Sigmoid colon (tissue), 7 donors: ENCODE data around the gene RPS18. TPM values are rescaled to one million over a fixed set of nuclear protein-coding genes. Genes with fewer than 3 reads are reported as not detected.

ENCODE experiments used
- DNase-seq: peaks from one replicate; pipeline ENCODE4 v3.0.0-alpha.2; 2019
- H3K27ac ChIP-seq, 4 donors: fragments of 200-600 bp; sonication (generic); one replicate each; pipeline ENCODE4 v1.5.1; 2016 to 2019; ENCODE audit warnings: mild to moderate bottlenecking in 1 of 4
- H3K27me3 ChIP-seq, 3 donors: fragments of 200-600 bp; sonication (generic); one replicate each; pipeline ENCODE4 v1.5.1; 2019; ENCODE audit warnings: mild to moderate bottlenecking in 1 of 3
- H3K36me3 ChIP-seq, 4 donors: fragments of 200-600 bp; sonication (generic); one replicate each; pipeline ENCODE4 v1.5.1; 2016 to 2019
- H3K4me1 ChIP-seq, 4 donors: fragments of 200-600 bp; sonication (generic); one replicate each; pipeline ENCODE4 v1.5.1; 2017 to 2019
- H3K4me3 ChIP-seq, 4 donors: fragments of 200-600 bp; sonication (generic); one replicate each; pipeline ENCODE4 v1.5.1; 2017 to 2019; ENCODE audit warnings: mild to moderate bottlenecking in 2 of 4, moderate library complexity in 1 of 4
- H3K9me3 ChIP-seq, 4 donors: fragments of 200-600 bp in 3 of 4; sonication (generic) in 3 of 4; one replicate each; pipeline versions ENCODE4 v1.5.1 to v1.6.1; 2013 to 2019
- EP300 ChIP-seq, 4 donors: sonication (generic); formaldehyde crosslinking; IDR thresholded peaks; one replicate each; pipeline ENCODE4 v1.6.1; 2017; ENCODE audit warnings: antibody characterized with exemption in 4 of 4
- POLR2A ChIP-seq, 2 donors: fragments of 450-650 bp; IDR thresholded peaks; one replicate each; pipeline ENCODE4 v1.6.1; 2016; ENCODE audit warnings: antibody characterized with exemption in 2 of 2, mild to moderate bottlenecking in 2 of 2, moderate library complexity in 2 of 2
- POLR2AphosphoS5 ChIP-seq, 4 donors: sonication (generic); formaldehyde crosslinking; IDR thresholded peaks; one replicate each; pipeline ENCODE4 v1.6.1; 2017; ENCODE audit warnings: antibody characterized with exemption in 4 of 4
- WGBS, 2 donors: extraction: QIAGEN DNeasy Blood & Tissue Kit; methylation state at CpG; one replicate each; pipeline ENCODE4 v1.1.7; 2013; 5-methylcytosine and 5-hydroxymethylcytosine counted together
- intact Hi-C: fragments of 100-400 bp; cut with DNase I; formaldehyde crosslinking; loops from one replicate; pipeline ENCODE4 v1.15.1; 2023
- polyA plus RNA-seq, 3 donors: library from polyadenylated mRNA; stranded (reverse); fragments of 200-250 nt; gene quantifications; one replicate each; pipeline ENCODE4 v1.2.3, GENCODE V29; 2013
- total RNA-seq, 4 donors: library from RNA; depleted of rRNA; stranded (reverse); fragments of >200 nt; gene quantifications; one replicate each; pipeline ENCODE4 v1.1.0, GENCODE V29; 2016
- TF ChIP-seq, protein P1 (sequence below), 4 experiments: fragments of 450-650 bp in 3 of 4; fragments of 200-600 bp in 1 of 4; IDR thresholded peaks; one replicate each; pipeline ENCODE4 v1.5.1; 2016 to 2019; ENCODE audit warnings: antibody characterized with exemption in 4 of 4, mild to moderate bottlenecking in 3 of 4, moderate library complexity in 2 of 4
- donor health status: healthy with polysubstance abuse.
- donor health status: Bipolar disorder and iron deficiency.
- donor health status: healthy.

The RPS18 gene
- total and polyA plus RNA-seq, 7 donors: 2,427 to 7,566 (median 4,052) TPM

DNA sequence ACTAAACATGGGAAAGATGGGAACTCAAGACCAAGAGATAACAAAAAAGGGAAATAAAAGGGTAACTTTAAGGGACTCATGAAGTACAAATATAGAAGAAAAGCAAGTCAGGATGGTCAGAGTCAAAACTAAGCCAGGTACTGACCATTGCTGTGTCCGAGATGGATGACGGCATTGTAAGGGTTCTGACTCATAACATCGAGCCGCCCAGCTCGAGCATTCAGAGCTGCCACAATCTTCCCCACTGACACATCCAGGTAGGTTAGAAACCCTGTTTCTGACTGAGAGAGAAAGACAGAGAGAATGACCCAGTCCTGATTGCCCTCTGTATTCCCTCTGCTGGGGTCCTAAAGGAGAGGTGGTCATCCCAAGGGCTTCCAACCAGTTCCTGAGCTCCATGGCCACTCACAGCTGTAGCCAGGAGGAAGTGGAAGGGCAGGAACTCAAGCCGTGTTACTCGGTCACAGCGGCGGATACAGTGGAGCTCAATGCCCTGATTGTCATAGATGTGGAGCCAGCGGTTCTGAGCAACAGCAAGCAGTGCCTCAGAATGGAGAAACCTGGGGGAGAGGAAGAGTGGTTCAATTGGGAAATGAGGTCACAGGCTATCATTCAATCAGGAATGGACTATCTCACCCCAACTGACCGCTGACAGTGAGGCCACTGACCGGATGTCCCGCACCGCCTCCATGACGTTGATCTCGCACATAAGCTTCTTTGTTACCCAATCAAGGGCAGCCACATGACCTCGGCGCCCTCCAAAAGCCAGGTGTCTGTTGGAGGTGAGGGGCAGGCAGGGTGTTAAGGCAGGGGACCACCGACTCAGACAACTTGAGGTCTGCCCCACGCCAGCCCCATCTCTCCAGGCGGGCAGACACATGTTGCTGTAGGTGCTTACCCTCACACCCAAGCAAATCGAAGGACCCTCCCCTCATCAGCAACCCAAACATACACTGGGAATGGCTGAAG lies 15.4 kb downstream of the RPS18 start:
- Histone ChIP-seq H3K27me3 (no peaks in the 10 kb centered on the region), H3K4me1 (peaks cover 0 to 30% (median 23%) of the 10 kb centered on the region in 4 donors), H3K4me3 (no peak overlapping the region), H3K27ac (no peak overlapping the region), H3K9me3 (no peaks in the 10 kb centered on the region), H3K36me3 (peaks cover 7 to 68% (median 28%) of the 10 kb centered on the region in 4 donors)
- TF ChIP-seq POLR2A (IDR thresholded peaks at IDR 0.05) (no peak), EP300 (IDR thresholded peaks at IDR 0.05) (no peak), POLR2AphosphoS5 (IDR thresholded peaks at IDR 0.05) (no peak)
- TF ChIP-seq, protein P1, sequence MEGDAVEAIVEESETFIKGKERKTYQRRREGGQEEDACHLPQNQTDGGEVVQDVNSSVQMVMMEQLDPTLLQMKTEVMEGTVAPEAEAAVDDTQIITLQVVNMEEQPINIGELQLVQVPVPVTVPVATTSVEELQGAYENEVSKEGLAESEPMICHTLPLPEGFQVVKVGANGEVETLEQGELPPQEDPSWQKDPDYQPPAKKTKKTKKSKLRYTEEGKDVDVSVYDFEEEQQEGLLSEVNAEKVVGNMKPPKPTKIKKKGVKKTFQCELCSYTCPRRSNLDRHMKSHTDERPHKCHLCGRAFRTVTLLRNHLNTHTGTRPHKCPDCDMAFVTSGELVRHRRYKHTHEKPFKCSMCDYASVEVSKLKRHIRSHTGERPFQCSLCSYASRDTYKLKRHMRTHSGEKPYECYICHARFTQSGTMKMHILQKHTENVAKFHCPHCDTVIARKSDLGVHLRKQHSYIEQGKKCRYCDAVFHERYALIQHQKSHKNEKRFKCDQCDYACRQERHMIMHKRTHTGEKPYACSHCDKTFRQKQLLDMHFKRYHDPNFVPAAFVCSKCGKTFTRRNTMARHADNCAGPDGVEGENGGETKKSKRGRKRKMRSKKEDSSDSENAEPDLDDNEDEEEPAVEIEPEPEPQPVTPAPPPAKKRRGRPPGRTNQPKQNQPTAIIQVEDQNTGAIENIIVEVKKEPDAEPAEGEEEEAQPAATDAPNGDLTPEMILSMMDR (IDR thresholded peaks at IDR 0.05): no peak
- intact Hi-C loops: no loop called here
- no peak for DNase-seq
- 94% methylated on average over 22 of the region's 22 CpGs for WGBS, 2 donors

DNA sequence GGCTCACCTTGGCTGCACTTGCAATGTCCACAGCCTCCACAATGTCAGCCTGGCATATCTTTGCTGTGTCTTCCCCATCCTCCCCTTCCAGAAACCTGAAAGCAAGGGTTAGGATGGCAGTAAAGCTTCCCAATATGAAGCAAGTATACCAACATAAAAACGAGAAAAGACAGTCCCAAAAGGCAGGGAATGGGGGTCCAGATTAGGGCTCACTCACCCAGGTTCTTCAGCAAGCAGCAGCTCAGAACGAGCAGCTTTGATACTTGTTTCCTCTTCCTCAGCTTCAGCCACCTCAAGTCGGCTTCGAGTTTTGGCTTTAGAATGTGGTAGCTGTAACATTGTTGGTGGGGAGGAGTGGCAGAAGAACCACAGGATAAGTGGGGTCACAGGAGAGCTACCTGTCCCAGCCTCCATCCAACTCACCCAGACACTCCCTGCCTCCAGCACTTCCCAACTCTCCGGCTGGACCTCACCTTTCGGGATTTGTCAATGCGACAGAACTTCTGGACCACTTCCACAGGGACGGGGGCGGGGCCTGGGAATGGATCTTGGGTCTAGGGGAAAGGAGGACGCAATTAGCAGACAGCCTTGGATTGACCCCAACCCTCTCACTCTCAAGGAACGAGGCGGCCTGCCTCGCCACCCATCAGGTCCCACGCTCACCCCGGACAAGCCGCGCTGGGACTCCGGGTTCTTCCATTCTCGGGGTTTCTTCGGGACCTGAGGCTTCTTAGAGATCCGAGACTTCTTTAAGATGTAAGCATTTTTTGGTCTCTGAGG lies 16.5 kb downstream of the RPS18 start:
- H3K27me3 ChIP-seq: no peaks in the 10 kb centered on the region
- peak overlapping the region; percentile 80 to 88 (median 82) for H3K27ac ChIP-seq
- H3K36me3 ChIP-seq: peaks cover 14 to 68% (median 28%) of the 10 kb centered on the region in 4 donors
- peak overlapping the region; percentile 61 to 73 (median 69) for H3K4me3 ChIP-seq
- 7 to 13% methylated on average over 21 of the region's 21 CpGs for WGBS, 2 donors
- no peaks in the 10 kb centered on the region for H3K9me3 ChIP-seq
- intact Hi-C loops: no loop called here
- no peak for DNase-seq
- TF ChIP-seq POLR2AphosphoS5 (IDR thresholded peaks at IDR 0.05): no peak
- TF ChIP-seq, protein P1 (IDR thresholded peaks at IDR 0.05): no peak
- TF ChIP-seq EP300 (IDR thresholded peaks at IDR 0.05): no peak
- no peak for TF ChIP-seq POLR2A (IDR thresholded peaks at IDR 0.05)
- H3K4me1 ChIP-seq: peaks cover 0 to 30% (median 23%) of the 10 kb centered on the region in 4 donors

DNA sequence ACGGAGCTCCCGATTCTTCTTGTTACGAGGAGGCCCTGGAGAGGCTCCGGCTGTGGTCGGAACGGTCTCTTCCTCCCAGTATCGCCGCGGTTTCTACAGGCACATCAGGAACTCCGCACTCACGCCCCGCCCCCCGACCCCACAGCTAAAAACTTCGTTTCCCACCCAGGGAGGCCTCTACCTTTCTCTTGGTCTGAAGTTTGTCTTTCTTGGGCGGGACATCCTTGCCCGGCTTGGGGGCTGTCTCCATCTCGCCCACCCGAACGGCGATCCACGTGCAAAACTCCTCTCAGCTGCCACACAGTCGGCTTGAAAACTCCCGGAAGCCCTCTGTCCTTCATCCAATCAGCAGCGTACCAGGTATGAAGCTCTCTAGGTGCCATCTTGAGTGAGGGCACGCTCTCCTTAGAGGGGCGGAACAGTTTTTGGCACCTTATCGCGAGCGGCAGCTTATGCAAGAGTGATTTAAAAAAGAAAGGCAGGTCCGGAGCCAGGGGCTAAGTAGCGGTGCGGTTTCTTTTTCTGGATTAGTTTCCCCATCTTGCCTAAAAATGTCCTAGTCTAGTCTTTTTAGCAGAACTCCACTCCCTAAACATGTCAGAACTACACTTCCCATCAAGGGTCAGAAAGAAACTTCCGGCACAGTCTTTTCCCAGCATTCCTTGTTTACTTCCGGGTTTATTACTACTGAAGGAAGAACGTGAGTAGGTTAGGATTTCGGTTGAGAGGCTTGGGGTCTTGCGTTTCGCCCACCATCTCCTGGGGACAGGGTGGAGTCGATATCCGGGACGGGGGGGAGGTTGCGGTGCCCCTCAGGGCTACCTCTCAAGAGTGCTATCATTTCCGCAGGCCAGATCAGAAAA lies 17.3 kb downstream of the RPS18 start, which contains the start of the genes PFDN6 and WDR46:
PFDN6 (plus strand) TSS at position 681 of the 863 bp plus-strand sequence. CDS start 256 bp downstream, outside the sequence.
WDR46 (minus strand) TSS at position 319 of the 863 bp plus-strand sequence; CDS start at position 250, 69 bp downstream.
- H3K27me3 ChIP-seq: no peaks in the 10 kb centered on the region
- peaks cover 0 to 30% (median 23%) of the 10 kb centered on the region in 4 donors for H3K4me1 ChIP-seq
- H3K4me3 ChIP-seq: peak within 1 kb of the TSS; percentile 61 to 73 (median 69)
- intact Hi-C loops: no loop called here
- H3K27ac ChIP-seq: peak within 1 kb of the TSS; percentile 80 to 88 (median 82)
- H3K36me3 ChIP-seq: peaks cover 14 to 69% (median 32%) of the 10 kb centered on the region in 4 donors
- DNase-seq: peak; percentile 93
- WGBS, 2 donors: 0% methylated on average over 43 of the region's 43 CpGs
- no peaks in the 10 kb centered on the region for H3K9me3 ChIP-seq
- TF ChIP-seq, protein P1 (IDR thresholded peaks at IDR 0.05): no peak
- TF ChIP-seq POLR2AphosphoS5 (IDR thresholded peaks at IDR 0.05): peak; percentile 68 to 82 (median 76)
- no peak for TF ChIP-seq EP300 (IDR thresholded peaks at IDR 0.05)
- peak in 1 of 2 donors; percentile 21 for TF ChIP-seq POLR2A (IDR thresholded peaks at IDR 0.05)
